K562 (cell line): Measurements from ENCODE around the gene EPB41L1. TPM values are rescaled to one million over a fixed set of nuclear protein-coding genes. Genes with fewer than 3 reads are reported as not detected.

ENCODE experiments used
- ATAC-seq: fragments of 200-7000 bp; cut with Tn5 transposase; 3 replicates; pipeline ENCODE4 v1.9.1; 2020; ENCODE audit warnings: moderate library complexity
- BruUV-seq: library from RNA; stranded (reverse); fragments of 400-500 nt; replicated peaks from 2 replicates; lab custom pipeline; 2021; lab: Mats Ljungman, UMichigan
- CTCF ChIA-PET: fragments of 300-600 bp; formaldehyde crosslinking; extraction: SDS; loops from one replicate; lab custom pipeline; 2021; ENCODE audit warnings: low intra/inter-chr PET ratio; lab: Yijun Ruan, JAX
- POLR2A ChIA-PET: fragments of 300-600, 350-650 bp; sonication (Branson Sonifier 250); formaldehyde crosslinking; extraction: SDS; loops from one replicate; lab custom pipeline; 2021; ENCODE audit warnings: antibody characterized with exemption, inconsistent platforms; lab: Yijun Ruan, JAX
- DNase-seq, 4 experiments: peaks; one replicate each; pipeline versions ENCODE4 v3.0.0 to v3.0.0-alpha.2; 2011 to 2018; ENCODE audit warnings: low spot score in 3 of 4, mixed read lengths in 3 of 4; ENCODE audit errors: extremely low read depth in 1 of 4
- FAIRE-seq: peaks from 2 replicates; lab custom pipeline; 2011; peaks lifted over from hg19 to GRCh38; lab: Jason Lieb, UNC
- H2AFZ ChIP-seq: 2 replicates; pipeline ENCODE4 v1.6.0; 2011; ENCODE audit warnings: low read depth, low read length, control low read depth, inconsistent platforms
- H3K27ac ChIP-seq: fragments of 200-600 bp; 3 replicates; pipeline ENCODE4 v1.8.0; 2011; ENCODE audit warnings: low read depth, mild to moderate bottlenecking, control low read depth, inconsistent platforms, low read length, moderate library complexity, mixed read lengths; ENCODE audit errors: extremely low read depth
- H3K27me3 ChIP-seq, 2 experiments: fragments of 300-600 bp in 1 of 2; 2 replicates in 1 of 2; 3 replicates in 1 of 2; pipeline versions ENCODE4 v1.6.0 to v1.8.0; 2011; ENCODE audit warnings: inconsistent platforms in 2 of 2, low read length in 2 of 2, mild to moderate bottlenecking in 1 of 2, mixed read lengths in 1 of 2, moderate library complexity in 1 of 2; ENCODE audit not compliant: control insufficient read depth in 2 of 2, insufficient read depth in 2 of 2
- H3K36me3 ChIP-seq: fragments of 300-600 bp; 3 replicates; pipeline ENCODE4 v1.8.0; 2011; ENCODE audit warnings: mild to moderate bottlenecking, low read length, inconsistent platforms; ENCODE audit not compliant: control insufficient read depth, insufficient read depth
- H3K4me1 ChIP-seq, 2 experiments: fragments of 200-600 bp in 1 of 2; replicated peaks in 1 of 2; 2 replicates in 1 of 2; 3 replicates in 1 of 2; pipeline versions ENCODE4 v1.5.1 to v1.8.0; 2011; ENCODE audit warnings: inconsistent platforms in 2 of 2, low read length in 2 of 2, mild to moderate bottlenecking in 1 of 2, mixed read lengths in 1 of 2, moderate library complexity in 1 of 2; ENCODE audit not compliant: control insufficient read depth in 2 of 2, insufficient read depth in 2 of 2
- H3K4me2 ChIP-seq: 2 replicates; pipeline ENCODE4 v1.6.1; 2011; ENCODE audit warnings: low read length, control low read depth, inconsistent platforms, mixed read lengths; ENCODE audit not compliant: insufficient read depth
- H3K4me3 ChIP-seq: fragments of 200-600 bp; sonication (generic), shearing (Covaris generic); 2 replicates; pipeline ENCODE4 v1.5.1; 2016; ENCODE audit warnings: control low read depth, inconsistent platforms
- H3K79me2 ChIP-seq: fragments of 200-600 bp; 3 replicates; pipeline ENCODE4 v1.8.0; 2011; ENCODE audit warnings: low read length, inconsistent platforms; ENCODE audit not compliant: control insufficient read depth, insufficient read depth
- H3K9ac ChIP-seq, 2 experiments: 2 replicates each; pipeline versions ENCODE4 v1.6.0 to v1.6.1; 2011; ENCODE audit warnings: low read depth in 2 of 2, low read length in 2 of 2, control low read depth in 1 of 2, inconsistent platforms in 1 of 2, mild to moderate bottlenecking in 1 of 2, mixed read lengths in 1 of 2; ENCODE audit not compliant: insufficient read depth in 1 of 2
- H3K9me1 ChIP-seq: one replicate; pipeline ENCODE4 v1.6.0; 2011; ENCODE audit warnings: inconsistent platforms, mild to moderate bottlenecking, low read length, moderate library complexity; ENCODE audit not compliant: control insufficient read depth, insufficient read depth
- H3K9me3 ChIP-seq: replicated peaks from 2 replicates; pipeline ENCODE4 v1.5.1; 2011; ENCODE audit warnings: low read depth, low read length, inconsistent platforms; ENCODE audit not compliant: control insufficient read depth, insufficient read depth
- H4K20me1 ChIP-seq: replicated peaks from 2 replicates; pipeline ENCODE4 v1.6.1; 2011; ENCODE audit warnings: low read length, inconsistent platforms, mixed read lengths; ENCODE audit not compliant: control insufficient read depth, insufficient read depth
- CBX3 ChIP-seq, 2 experiments: IDR thresholded peaks; 1 replicate in 1 of 2; 2 replicates in 1 of 2; pipeline ENCODE4 v1.6.1; 2012; ENCODE audit warnings: inconsistent platforms in 2 of 2, low read length in 2 of 2, borderline replicate concordance in 1 of 2, control low read depth in 1 of 2
- MIER1 ChIP-seq: fragments of 450-650 bp; IDR thresholded peaks from 2 replicates; pipeline ENCODE4 v1.6.1; 2016; ENCODE audit warnings: antibody characterized with exemption, mild to moderate bottlenecking, low read depth
- POLR2AphosphoS2 ChIP-seq: IDR thresholded peaks from 2 replicates; pipeline ENCODE4 v1.6.1; 2012; ENCODE audit warnings: low read length, improper control_type of control experiment
- RBFOX2 ChIP-seq: fragments of 200-400 bp; formaldehyde crosslinking; IDR thresholded peaks from 2 replicates; pipeline ENCODE4 v1.6.1; 2017; ENCODE audit warnings: low read depth, mild to moderate bottlenecking, low read length, moderate library complexity
- WHSC1 ChIP-seq: IDR thresholded peaks from one replicate; pipeline ENCODE4 v1.6.1; 2012; ENCODE audit warnings: low read length, control low read depth, inconsistent platforms
- ZBTB1 ChIP-seq: sonication (generic); formaldehyde crosslinking; IDR thresholded peaks from 2 replicates; pipeline ENCODE4 v1.8.1; 2023; ENCODE audit warnings: missing genetic modification reagents, low read depth, mild to moderate bottlenecking, borderline replicate concordance
- ZNF384 ChIP-seq: IDR thresholded peaks from 2 replicates; pipeline ENCODE4 v1.6.1; 2012; ENCODE audit warnings: low read depth, low read length, improper control_type of control experiment
- WGBS: fragments of 100-300 bp; shearing (Covaris generic); methylation state at CpG from one replicate; pipeline ENCODE4 v1.1.6; 2016; ENCODE audit warnings: low coverage, mixed read lengths; ENCODE audit not compliant: insufficient coverage; ENCODE audit errors: missing lambda C conversion rate; 5-methylcytosine and 5-hydroxymethylcytosine counted together
- in situ Hi-C: fragments of 300-500 bp; cut with MboI; formaldehyde crosslinking; loops from 4 replicates; pipeline ENCODE4 v1.15.0; 2018; ENCODE audit warnings: inconsistent platforms, mixed read lengths
- intact Hi-C: fragments of 100-400 bp; cut with micrococcal nuclease; formaldehyde crosslinking; loops from 2 replicates; pipeline ENCODE4 v1.14.2; 2022
- polyA plus RNA-seq, 8 experiments: library from polyadenylated mRNA; depleted of rRNA in 4 of 8; stranded (reverse) in 5 of 8; unstranded in 3 of 8; fragments of >200 nt; fragmentation: Nextera tagmentation in 2 of 8; fragmentation: Illumina TruSeq in 1 of 8; extraction: Ambion mirVana in 2 of 8; extraction: Trizol in 1 of 8; gene quantifications; 2 replicates each; pipeline versions ENCODE4 v1.2.1 to v1.2.3, GENCODE V29; 2011 to 2014; ENCODE audit warnings: inconsistent platforms in 1 of 8, missing spikeins in 1 of 8
- total RNA-seq, 7 experiments: library from RNA; depleted of rRNA in 6 of 7; stranded (reverse); fragments of >200 nt in 6 of 7; fragmentation: Illumina TruSeq in 2 of 7; extraction: Trizol in 2 of 7; gene quantifications; 2 replicates each; pipeline versions ENCODE4 v1.2.1 to v1.2.3, GENCODE V29; 2011 to 2021; ENCODE audit warnings: low replicate concordance in 1 of 7
- TF ChIP-seq, protein P1 (sequence below): fragments of 450-650 bp; formaldehyde crosslinking; IDR thresholded peaks from 2 replicates; pipeline ENCODE4 v1.4.0; 2020; ENCODE audit warnings: mild to moderate bottlenecking, moderate library complexity

The EPB41L1 gene
- total and polyA plus RNA-seq, 9 of the 15 experiments (the other 6 are each of a cell fraction or from before 2014, with no cell fraction given): 0.11 to 4.3 (median 1.3) TPM

DNA sequence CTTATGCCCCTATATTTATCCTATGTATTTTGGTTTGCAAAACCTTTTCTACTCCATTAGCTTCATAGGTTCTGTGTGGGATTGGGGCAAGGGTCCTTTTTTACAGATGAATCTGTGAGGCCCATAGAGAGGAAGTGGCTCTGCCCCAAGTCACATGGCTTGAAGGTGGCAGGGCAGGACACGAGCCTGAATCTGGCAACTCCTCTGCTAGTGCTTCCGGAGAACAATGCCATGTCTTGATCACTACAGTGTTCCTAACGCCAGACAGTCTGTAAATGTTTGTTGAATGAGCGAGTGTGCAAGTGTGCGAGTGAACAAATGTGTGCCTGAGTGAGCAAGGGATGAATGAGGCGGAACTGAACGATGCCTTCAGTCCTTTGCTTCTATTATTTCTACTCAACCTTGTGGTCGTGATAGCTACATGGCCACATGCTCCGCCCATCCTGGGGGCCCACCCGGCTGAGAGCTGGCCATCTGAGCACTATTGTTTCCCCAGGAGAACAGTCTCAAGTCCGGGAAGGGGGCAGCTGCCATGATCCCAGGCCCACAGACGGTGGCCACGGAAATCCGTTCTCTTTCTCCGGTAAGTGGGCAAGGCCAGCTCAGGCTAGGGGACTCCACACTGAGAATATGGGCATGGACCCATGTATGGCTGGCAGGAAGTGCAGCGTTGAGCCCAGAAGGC, 64.0 kb downstream of the EPB41L1 start:
- peaks cover 11% of the 10 kb centered on the region for H4K20me1 ChIP-seq
- H3K27me3 ChIP-seq: peaks cover 23 to 51% of the 10 kb centered on the region in 2 experiments; a peak in 4 of 5 replicates
- no peak overlapping the region for H3K9ac ChIP-seq
- no peaks in the 10 kb centered on the region for H3K9me3 ChIP-seq
- POLR2A ChIA-PET: interaction anchor here (1.0 to 1.1 kb wide), 2 partner anchors 9 to 22 kb away, joined by 3 to 4 read pairs; no protein-coding TSS in a partner anchor
- in situ Hi-C loops: loop anchor here (25.0 kb wide), 1 partner anchor 219 kb away; no protein-coding TSS in a partner anchor
- H2AFZ ChIP-seq: no peak overlapping the region
- no peak overlapping the region for H3K4me2 ChIP-seq
- H3K27ac ChIP-seq: no peak overlapping the region
- no peaks in the 10 kb centered on the region for H3K79me2 ChIP-seq
- CTCF ChIA-PET: no interaction called here
- ATAC-seq (no peak), DNase-seq (no peak), FAIRE-seq (no peak)
- TF ChIP-seq POLR2AphosphoS2: no peak
- intact Hi-C loops: no loop called here
- H3K9me1 ChIP-seq: no peaks in the 10 kb centered on the region
- no peaks in the 10 kb centered on the region for H3K4me1 ChIP-seq
- H3K4me3 ChIP-seq: no peak overlapping the region
- BruUV-seq: no TSS peak
- 6% methylated on average over 16 of the region's 16 CpGs for WGBS
- no peaks in the 10 kb centered on the region for H3K36me3 ChIP-seq

DNA sequence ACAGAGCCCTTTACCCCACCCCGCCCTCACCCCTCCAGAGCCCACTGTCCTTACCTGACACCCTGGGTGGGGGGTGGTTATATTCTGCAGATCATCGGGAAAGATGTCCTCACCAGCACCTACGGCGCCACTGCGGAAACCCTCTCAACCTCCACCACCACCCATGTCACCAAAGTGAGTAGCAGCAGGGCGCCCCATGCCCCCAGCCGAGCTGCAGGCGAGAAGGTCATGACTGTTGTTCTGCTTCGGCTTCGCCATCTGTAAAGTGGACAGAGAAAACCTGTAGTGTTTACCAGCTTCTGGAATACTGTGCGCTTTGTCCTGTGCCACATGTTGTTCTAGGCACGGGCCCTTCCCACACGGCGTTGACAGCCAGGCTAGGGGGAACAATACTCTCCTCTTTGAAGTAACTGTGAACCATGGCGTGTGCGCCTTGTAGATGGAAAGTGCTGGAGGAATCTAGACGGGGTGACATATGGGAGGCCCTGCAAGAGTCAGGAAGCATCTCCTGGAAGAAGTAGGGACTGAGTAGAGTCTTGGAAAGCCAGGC, 65.2 kb downstream of the EPB41L1 start:
- no peak for ATAC-seq
- BruUV-seq: no TSS peak

More for the DNA sequence above, 65.2 kb downstream of the EPB41L1 start:
- ChIA-PET CTCF (no interaction called here), POLR2A (interaction anchor here (0.7 to 1.1 kb wide), 2 partner anchors 10 to 12 kb away, joined by 3 to 4 read pairs; no protein-coding TSS in a partner anchor)
- Histone ChIP-seq H4K20me1 (peaks cover 8% of the 10 kb centered on the region), H3K9me1 (no peaks in the 10 kb centered on the region), H3K79me2 (no peaks in the 10 kb centered on the region), H3K27me3 (peaks cover 23 to 51% of the 10 kb centered on the region in 2 experiments; a peak in 4 of 5 replicates), H3K4me1 (no peaks in the 10 kb centered on the region), H3K9me3 (no peaks in the 10 kb centered on the region), H3K36me3 (no peaks in the 10 kb centered on the region), H3K4me3 (no peak overlapping the region), H3K4me2 (no peak overlapping the region), H3K9ac (no peak overlapping the region), H3K27ac (no peak overlapping the region), H2AFZ (no peak overlapping the region)
- no peak for DNase-seq
- intact Hi-C loops (no loop called here), in situ Hi-C loops (loop anchor here (25.0 kb wide), 1 partner anchor 218 kb away; no protein-coding TSS in a partner anchor)
- no peak for FAIRE-seq
- 13% methylated on average over 17 of the region's 17 CpGs for WGBS
- TF ChIP-seq CBX3 (IDR thresholded peaks at IDR 0.05; ENCODE audit: borderline replicate concordance in 1 of 2, low read length in 2 of 2) (no peak), RBFOX2 (no peak), MIER1 (no peak), ZBTB1 (no peak), ZNF384 (no peak), WHSC1 (no peak)
- TF ChIP-seq, protein P1, sequence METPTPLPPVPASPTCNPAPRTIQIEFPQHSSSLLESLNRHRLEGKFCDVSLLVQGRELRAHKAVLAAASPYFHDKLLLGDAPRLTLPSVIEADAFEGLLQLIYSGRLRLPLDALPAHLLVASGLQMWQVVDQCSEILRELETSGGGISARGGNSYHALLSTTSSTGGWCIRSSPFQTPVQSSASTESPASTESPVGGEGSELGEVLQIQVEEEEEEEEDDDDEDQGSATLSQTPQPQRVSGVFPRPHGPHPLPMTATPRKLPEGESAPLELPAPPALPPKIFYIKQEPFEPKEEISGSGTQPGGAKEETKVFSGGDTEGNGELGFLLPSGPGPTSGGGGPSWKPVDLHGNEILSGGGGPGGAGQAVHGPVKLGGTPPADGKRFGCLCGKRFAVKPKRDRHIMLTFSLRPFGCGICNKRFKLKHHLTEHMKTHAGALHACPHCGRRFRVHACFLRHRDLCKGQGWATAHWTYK: no peak
